Activated naive CD8-positive, alpha-beta T cell treated with anti-CD3 and anti-CD28 coated beads, Interleukin-2, amount 50 U/mL, for 16 hours (primary cell): Measurements from ENCODE around the gene CDC20.

ENCODE experiments used
- DNase-seq: peaks from one replicate; pipeline ENCODE4 v3.0.0-alpha.2; 2020; ENCODE audit warnings: low read depth, low spot score

Gene CDC20

GRCh38 chr1:43329995-43330751, 28.6 kb upstream of the CDC20 start:
- peak; percentile 23 for DNase-seq

- DNase-seq, result no peak
Observed at GRCh38 chr1:43331688-43332087, 27.1 kb upstream of the CDC20 start.

- DNase-seq, result no peak
Observed at GRCh38 chr1:43334453-43335205, 24.2 kb upstream of the CDC20 start.

DNA sequence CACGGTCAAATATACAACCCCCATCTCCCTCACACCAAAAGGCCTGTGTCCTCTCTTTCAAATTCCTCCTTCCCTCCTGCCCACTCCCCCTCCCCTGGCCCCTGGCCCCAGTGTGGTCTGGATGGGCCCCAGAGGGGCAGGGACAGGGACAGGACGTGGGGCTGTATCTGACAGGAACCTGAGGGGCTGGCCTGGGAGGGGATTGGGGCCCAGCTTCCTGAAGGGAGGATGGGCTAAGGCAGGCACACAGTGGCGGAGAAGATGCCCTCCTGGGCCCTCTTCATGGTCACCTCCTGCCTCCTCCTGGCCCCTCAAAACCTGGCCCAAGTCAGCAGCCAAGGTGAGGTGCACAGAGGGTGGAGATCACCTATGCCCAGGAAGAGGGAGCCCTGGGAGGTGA, 21.2 kb upstream of the CDC20 start, which contains the start of gene MPL:
Gene MPL, plus strand, starts transcription at position 231 of the 400 bp plus-strand sequence. Its CDS starts 31 bp downstream, at position 262.
- no peak for DNase-seq

DNA sequence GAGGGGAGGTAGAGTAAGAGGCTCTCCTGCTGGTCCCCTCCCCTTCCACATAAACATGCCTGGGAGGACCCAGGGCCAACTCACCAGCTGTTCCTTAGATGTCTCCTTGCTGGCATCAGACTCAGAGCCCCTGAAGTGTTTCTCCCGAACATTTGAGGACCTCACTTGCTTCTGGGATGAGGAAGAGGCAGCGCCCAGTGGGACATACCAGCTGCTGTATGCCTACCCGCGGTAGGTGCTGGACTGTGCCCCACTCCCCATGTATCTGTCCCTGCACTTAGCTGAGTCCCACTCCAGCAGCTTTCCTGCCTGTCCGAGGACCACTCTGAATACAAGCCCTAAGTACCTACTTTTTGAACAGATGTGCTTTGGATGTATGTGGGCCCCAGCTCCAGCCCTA, 20.8 kb upstream of the CDC20 start:
- DNase-seq, result no peak

GRCh38 chr1:43339584-43340232, 19.1 kb upstream of the CDC20 start:
- no peak for DNase-seq

DNA sequence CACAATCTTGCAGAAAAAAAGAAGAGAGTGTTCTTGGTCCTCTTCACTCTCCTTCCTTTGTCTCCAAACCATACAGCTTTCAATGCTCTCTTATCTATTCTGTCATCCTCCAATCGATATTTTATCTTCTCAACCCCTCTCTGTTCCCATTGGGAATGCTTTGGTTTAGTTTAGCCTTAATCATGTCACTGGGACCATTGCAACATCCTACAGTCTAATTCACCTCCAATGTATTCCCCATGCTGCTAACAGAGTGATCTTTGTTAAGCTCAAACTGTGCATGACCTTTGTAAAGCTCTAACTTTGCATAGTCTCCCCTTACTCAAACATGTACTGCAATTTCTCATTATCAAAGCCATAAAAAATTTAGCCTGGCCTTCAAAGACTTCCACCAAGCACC, 18.2 kb upstream of the CDC20 start:
- DNase-seq, result no peak

DNA sequence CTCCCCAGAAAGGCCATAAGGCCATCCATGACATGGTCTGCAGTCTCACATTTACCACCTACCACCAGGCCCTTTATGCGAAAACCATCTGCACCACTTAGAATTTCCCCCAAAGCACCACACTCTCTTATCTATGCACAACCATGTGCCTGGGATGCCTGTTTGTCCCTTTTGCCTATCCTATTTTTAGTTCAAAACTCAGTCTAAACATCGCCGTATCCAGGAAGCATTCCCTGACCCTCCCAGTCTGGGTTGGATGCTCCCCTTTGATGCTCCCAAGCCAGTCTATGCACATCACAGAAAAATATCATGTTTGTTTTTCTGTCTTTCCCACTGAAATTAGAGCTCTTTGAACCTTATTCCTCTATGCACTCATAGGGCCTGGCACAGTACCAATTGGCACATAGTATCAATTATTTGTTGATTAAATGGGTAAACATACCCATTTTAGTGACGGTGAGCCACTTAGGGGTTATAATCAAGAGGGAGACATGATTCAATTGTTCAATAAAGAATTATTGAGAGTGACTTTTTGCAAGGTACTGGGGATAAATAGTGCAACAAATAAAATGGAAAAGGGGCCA, 14.4 kb upstream of the CDC20 start:
- no peak for DNase-seq

- DNase-seq, result no peak
Observed at GRCh38 chr1:43345120-43345519, 13.7 kb upstream of the CDC20 start.

DNA sequence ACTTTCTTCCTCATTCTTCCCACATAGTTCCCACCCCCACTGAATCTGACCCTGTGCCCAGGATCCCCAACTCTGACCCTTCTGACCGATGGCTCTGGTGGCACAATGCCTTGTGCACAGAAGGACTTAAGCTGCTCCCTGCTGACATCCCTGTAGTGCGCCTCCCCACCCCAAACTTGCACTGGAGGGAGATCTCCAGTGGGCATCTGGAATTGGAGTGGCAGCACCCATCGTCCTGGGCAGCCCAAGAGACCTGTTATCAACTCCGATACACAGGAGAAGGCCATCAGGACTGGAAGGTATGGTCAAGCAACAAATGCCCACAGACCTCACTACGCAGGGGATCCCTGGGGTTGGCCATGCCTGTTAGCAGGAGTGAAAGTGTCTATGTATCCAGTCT, 12.1 kb upstream of the CDC20 start:
- no peak for DNase-seq

GRCh38 chr1:43348343-43348808, 10.4 kb upstream of the CDC20 start:
- no peak for DNase-seq

DNA sequence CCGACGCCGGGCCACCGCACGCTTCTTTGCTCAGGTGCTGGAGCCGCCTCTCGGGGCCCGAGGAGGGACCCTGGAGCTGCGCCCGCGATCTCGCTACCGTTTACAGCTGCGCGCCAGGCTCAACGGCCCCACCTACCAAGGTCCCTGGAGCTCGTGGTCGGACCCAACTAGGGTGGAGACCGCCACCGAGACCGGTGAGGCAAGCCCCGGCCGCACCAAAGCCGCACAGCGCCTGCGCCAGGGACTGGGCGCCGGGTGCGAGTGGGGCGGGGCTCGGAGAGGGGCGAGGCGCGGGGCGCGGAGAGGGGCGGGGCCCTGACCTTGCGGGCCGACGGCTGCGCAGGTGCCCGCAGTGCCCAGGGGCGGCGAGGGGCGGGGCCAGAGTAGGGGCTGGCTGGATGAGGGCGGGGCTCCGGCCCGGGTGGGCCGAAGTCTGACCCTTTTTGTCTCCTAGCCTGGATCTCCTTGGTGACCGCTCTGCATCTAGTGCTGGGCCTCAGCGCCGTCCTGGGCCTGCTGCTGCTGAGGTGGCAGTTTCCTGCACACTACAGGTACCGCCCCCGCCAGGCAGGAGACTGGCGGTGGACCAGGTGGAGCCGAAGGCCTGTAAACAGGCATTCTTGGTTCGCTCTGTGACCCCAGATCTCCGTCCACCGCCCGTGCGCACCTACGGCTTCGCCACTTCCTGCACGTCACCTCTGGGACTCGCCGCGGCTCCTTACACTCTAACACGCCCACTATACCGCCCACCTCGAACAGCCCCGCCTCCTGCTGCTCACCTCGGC, 9.8 kb upstream of the CDC20 start:
- DNase-seq, result peak; percentile 7

GRCh38 chr1:43349594-43350306, 9.0 kb upstream of the CDC20 start:
- DNase-seq, result no peak

GRCh38 chr1:43350976-43351375, 7.8 kb upstream of the CDC20 start:
- no peak for DNase-seq

DNA sequence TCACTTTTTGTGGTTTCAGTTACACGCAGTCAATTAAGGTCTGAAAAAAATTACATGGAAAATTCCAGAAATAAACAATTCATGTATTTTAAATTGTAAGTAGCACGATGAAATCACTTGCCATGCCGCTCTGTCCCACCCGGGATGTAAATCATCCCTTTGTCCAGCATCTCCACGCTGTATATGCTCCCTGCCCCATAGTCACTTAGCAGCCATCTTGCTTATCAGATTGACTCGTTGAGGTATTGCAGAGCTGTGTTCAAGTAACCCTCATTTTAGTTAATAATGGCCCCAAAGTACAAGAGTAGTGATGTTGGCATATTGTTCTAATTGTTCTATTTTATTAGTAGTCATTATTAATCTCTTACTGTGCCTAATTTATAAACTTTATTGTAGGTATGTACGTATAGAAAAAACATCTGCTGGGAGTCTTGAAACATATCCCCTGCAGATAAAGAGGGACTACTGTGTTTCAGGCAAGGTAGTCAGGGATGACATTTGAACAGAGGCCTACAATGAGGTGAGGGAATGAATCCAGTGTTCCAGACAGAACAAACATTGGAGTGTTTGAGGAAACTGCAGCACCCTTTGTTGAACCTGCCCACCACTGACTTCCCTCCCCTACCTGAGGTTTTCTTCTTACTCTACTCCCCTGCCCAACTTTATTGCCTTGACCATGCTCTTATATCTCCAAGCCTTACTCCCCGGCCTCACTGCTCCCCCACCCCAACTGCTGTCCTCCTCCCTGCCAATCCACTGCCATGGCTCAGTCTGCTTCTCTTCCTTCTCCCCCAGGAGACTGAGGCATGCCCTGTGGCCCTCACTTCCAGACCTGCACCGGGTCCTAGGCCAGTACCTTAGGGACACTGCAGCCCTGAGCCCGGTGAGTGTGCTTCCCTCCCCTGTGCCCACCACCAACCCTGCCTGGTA, 7.1 kb upstream of the CDC20 start:
- no peak for DNase-seq

GRCh38 chr1:43352351-43352705, 6.5 kb upstream of the CDC20 start:
- no peak for DNase-seq

DNA sequence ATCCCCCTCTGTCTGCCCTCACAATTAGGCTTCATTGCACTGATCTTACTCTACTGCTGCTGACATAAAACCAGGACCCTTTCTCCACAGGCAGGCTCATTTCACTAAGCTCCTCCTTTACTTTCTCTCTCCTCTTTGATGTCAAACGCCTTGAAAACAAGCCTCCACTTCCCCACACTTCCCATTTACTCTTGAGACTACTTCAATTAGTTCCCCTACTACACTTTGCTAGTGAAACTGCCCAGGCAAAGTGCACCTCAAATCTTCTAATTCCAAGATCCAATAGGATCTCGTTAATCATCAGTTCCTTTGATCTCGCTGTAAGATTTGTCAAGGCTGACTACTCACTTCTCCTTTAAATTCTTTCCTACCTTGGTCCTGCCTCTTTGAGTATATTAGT, 5.9 kb upstream of the CDC20 start:
- no peak for DNase-seq

- no peak for DNase-seq
Observed at GRCh38 chr1:43354471-43354870, 4.3 kb upstream of the CDC20 start.

GRCh38 chr1:43354936-43355335, 3.8 kb upstream of the CDC20 start:
- DNase-seq, result no peak

- no peak for DNase-seq
Observed at GRCh38 chr1:43357251-43357650, 1.5 kb upstream of the CDC20 start.
